HepG2 (cell line): ENCODE data around the gene OSBPL5. TPM values are rescaled to one million over a fixed set of nuclear protein-coding genes. Genes with fewer than 3 reads are reported as not detected.

Experiments used
- ATAC-seq: fragments of 200-7000 bp; cut with Tn5 transposase; 3 replicates; pipeline ENCODE4 v1.9.1; 2020; ENCODE audit warnings: mild to moderate bottlenecking, moderate library complexity
- BruUV-seq: library from RNA; stranded (reverse); fragments of 400-500 nt; replicated peaks from 2 replicates; lab custom pipeline; 2021; lab: Mats Ljungman, UMichigan
- CTCF ChIA-PET: fragments of 300-600 bp; formaldehyde crosslinking; extraction: SDS; loops from one replicate; lab custom pipeline; 2021; ENCODE audit warnings: low total read pairs, inconsistent platforms, low intra/inter-chr PET ratio; lab: Yijun Ruan, JAX
- POLR2A ChIA-PET: fragments of 350-600 bp; sonication (Branson Sonifier 250); formaldehyde crosslinking; loops from one replicate; lab custom pipeline; 2020; ENCODE audit warnings: antibody characterized with exemption, inconsistent platforms; lab: Yijun Ruan, JAX
- DNase-seq: peaks from one replicate; pipeline ENCODE4 v3.0.0-alpha.2; 2015; ENCODE audit warnings: low spot score
- FAIRE-seq: peaks from 3 replicates; lab custom pipeline; 2011; peaks lifted over from hg19 to GRCh38; lab: Jason Lieb, UNC
- H2AFZ ChIP-seq: one replicate; pipeline ENCODE4 v1.6.1; 2011; ENCODE audit warnings: low read length, inconsistent platforms
- H3K27ac ChIP-seq: fragments of 300-600 bp; 3 replicates; pipeline ENCODE4 v1.8.0; 2011; ENCODE audit warnings: mixed run types, mild to moderate bottlenecking, mixed read lengths, low read length, inconsistent platforms; ENCODE audit not compliant: insufficient read depth; ENCODE audit errors: extremely low read length
- H3K27me3 ChIP-seq, 2 experiments: fragments of 200-600 bp in 1 of 2; 2 replicates in 1 of 2; 3 replicates in 1 of 2; pipeline versions ENCODE4 v1.6.0 to v1.8.0; 2011; ENCODE audit warnings: low read length in 2 of 2, mild to moderate bottlenecking in 2 of 2, moderate library complexity in 2 of 2, inconsistent platforms in 1 of 2; ENCODE audit not compliant: insufficient read depth in 2 of 2, control insufficient read depth in 1 of 2
- H3K36me3 ChIP-seq, 2 experiments: fragments of 200-600 bp in 1 of 2; replicated peaks in 1 of 2; 2 replicates in 1 of 2; 3 replicates in 1 of 2; pipeline versions ENCODE4 v1.5.1 to v1.8.0; 2011; ENCODE audit warnings: low read length in 2 of 2, inconsistent platforms in 1 of 2; ENCODE audit not compliant: insufficient read depth in 2 of 2, control insufficient read depth in 1 of 2
- H3K4me1 ChIP-seq: 2 replicates; pipeline ENCODE4 v1.5.1; 2012; ENCODE audit warnings: low read length, inconsistent platforms; ENCODE audit not compliant: insufficient read depth
- H3K4me2 ChIP-seq: 2 replicates; pipeline ENCODE4 v1.6.0; 2011; ENCODE audit warnings: low read depth, low read length, inconsistent platforms
- H3K4me3 ChIP-seq, 3 experiments: fragments of 200-600 bp in 1 of 3; sonication (generic), shearing (Covaris generic) in 1 of 3; replicated peaks in 1 of 3; 2 replicates each; pipeline ENCODE4 v1.5.1; 2011 to 2016; ENCODE audit warnings: low read length in 3 of 3, inconsistent platforms in 2 of 3, low read depth in 2 of 3, mild to moderate bottlenecking in 2 of 3, control low read depth in 1 of 3, mixed read lengths in 1 of 3; ENCODE audit not compliant: insufficient read depth in 1 of 3
- H3K79me2 ChIP-seq: one replicate; pipeline ENCODE4 v1.6.1; 2011; ENCODE audit warnings: low read length, inconsistent platforms; ENCODE audit not compliant: insufficient read depth
- H3K9ac ChIP-seq: 2 replicates; pipeline ENCODE4 v1.6.0; 2011; ENCODE audit warnings: mild to moderate bottlenecking, low read depth, low read length, inconsistent platforms; ENCODE audit not compliant: insufficient read depth
- H3K9me3 ChIP-seq: 2 replicates; pipeline ENCODE4 v1.5.1; 2012; ENCODE audit warnings: mild to moderate bottlenecking, low read length
- H4K20me1 ChIP-seq: 2 replicates; pipeline ENCODE4 v1.6.0; 2011; ENCODE audit warnings: inconsistent platforms, mild to moderate bottlenecking, low read length, moderate library complexity; ENCODE audit not compliant: insufficient read depth
- CTCF ChIP-seq: sonication (generic); formaldehyde crosslinking; IDR thresholded peaks from 2 replicates; pipeline ENCODE4 v1.5.0; 2020; ENCODE audit warnings: mild to moderate bottlenecking, missing genetic modification reagents, moderate library complexity
- DR1 ChIP-seq: sonication (generic); formaldehyde crosslinking; IDR thresholded peaks from 2 replicates; pipeline ENCODE4 v1.8.0; 2021; ENCODE audit warnings: mild to moderate bottlenecking, missing genetic modification reagents, inconsistent platforms
- DZIP1 ChIP-seq: sonication (generic); formaldehyde crosslinking; IDR thresholded peaks from 2 replicates; pipeline ENCODE4 v1.5.0; 2020; ENCODE audit warnings: mild to moderate bottlenecking, missing genetic modification reagents
- FUBP1 ChIP-seq: sonication (generic); formaldehyde crosslinking; IDR thresholded peaks from 2 replicates; pipeline ENCODE4 v1.5.1; 2020; ENCODE audit warnings: missing genetic modification reagents, mild to moderate bottlenecking, borderline replicate concordance
- MTA1 ChIP-seq: sonication (generic); formaldehyde crosslinking; IDR thresholded peaks from 2 replicates; pipeline ENCODE4 v1.4.0; 2020; ENCODE audit warnings: missing genetic modification reagents, mild to moderate bottlenecking, borderline replicate concordance
- PRMT3 ChIP-seq: sonication (generic); formaldehyde crosslinking; IDR thresholded peaks from 2 replicates; pipeline ENCODE4 v1.8.1; 2022; ENCODE audit warnings: low read depth, mild to moderate bottlenecking, moderate library complexity, missing genetic modification reagents, borderline replicate concordance
- ZNF574 ChIP-seq: sonication (generic); formaldehyde crosslinking; IDR thresholded peaks from 2 replicates; pipeline ENCODE4 v1.4.0; 2020; ENCODE audit warnings: missing genetic modification reagents
- ZNF879 ChIP-seq: sonication (generic); formaldehyde crosslinking; IDR thresholded peaks from 2 replicates; pipeline ENCODE4 v1.8.1; 2023; ENCODE audit warnings: missing genetic modification reagents
- ZSCAN21 ChIP-seq: sonication (generic); formaldehyde crosslinking; IDR thresholded peaks from 2 replicates; pipeline ENCODE4 v1.8.0; 2022; ENCODE audit warnings: mild to moderate bottlenecking, missing genetic modification reagents, moderate library complexity, borderline replicate concordance
- WGBS: methylation state at CpG from one replicate; pipeline ENCODE4 v1.1.6; 2017; ENCODE audit warnings: low lambda C conversion rate; 5-methylcytosine and 5-hydroxymethylcytosine counted together
- in situ Hi-C: cut with HindIII; loops from 2 replicates; pipeline ENCODE4 v1.10.0; 2017; ENCODE audit warnings: low pct_unique_long_range_greater_than_20kb; ENCODE audit not compliant: extremely low pct_ligation_motif_present
- intact Hi-C: fragments of 100-400 bp; cut with micrococcal nuclease; formaldehyde crosslinking; loops from one replicate; pipeline ENCODE4 v1.10.0; 2022; ENCODE audit not compliant: unreplicated experiment
- polyA plus RNA-seq, 8 experiments: library from polyadenylated mRNA; depleted of rRNA in 3 of 8; stranded (reverse) in 7 of 8; unstranded in 1 of 8; fragments of >200 nt; fragmentation: Illumina TruSeq in 4 of 8; extraction: Trizol in 4 of 8; gene quantifications; 2 replicates each; pipeline versions ENCODE4 v1.2.1 to v1.2.3, GENCODE V29; 2011 to 2016; ENCODE audit warnings: low read depth in 4 of 8, missing spikeins in 1 of 8, mixed read lengths in 1 of 8; ENCODE audit not compliant: insufficient read depth in 1 of 8
- total RNA-seq, 5 experiments: library from RNA; depleted of rRNA; stranded (reverse); fragments of >200 nt; fragmentation: Illumina TruSeq; extraction: Trizol; gene quantifications; 2 replicates each; pipeline ENCODE4 v1.2.3, GENCODE V29; 2016; ENCODE audit warnings: low read depth in 1 of 5

The OSBPL5 gene
- total and polyA plus RNA-seq, 2 of the 13 experiments (the other 11 are each of a cell fraction or from before 2014, with no cell fraction given): not detected

GRCh38 chr11:3129181-3129590 lies 35.9 kb downstream of the OSBPL5 start:
- TF ChIP-seq DR1 (CRISPR knock-in tag) (no peak), DZIP1 (no peak), ZSCAN21 (CRISPR knock-in tag) (no peak), ZNF574 (CRISPR knock-in tag) (no peak), FUBP1 (CRISPR knock-in tag) (no peak), PRMT3 (CRISPR knock-in tag) (no peak), CTCF (CRISPR knock-in tag) (no peak), MTA1 (CRISPR knock-in tag) (no peak), ZNF879 (CRISPR knock-in tag) (no peak)
- BruUV-seq: no TSS peak
- no peak overlapping the region for H3K27ac ChIP-seq
- no peaks in the 10 kb centered on the region for H3K79me2 ChIP-seq
- DNase-seq (no peak), FAIRE-seq (no peak), ATAC-seq (no peak)
- intact Hi-C loops (no loop called here), in situ Hi-C loops (no loop called here)
- H3K27me3 ChIP-seq: peaks cover 10 to 62% of the 10 kb centered on the region in 2 experiments
- no peak overlapping the region for H3K9ac ChIP-seq
- H3K36me3 ChIP-seq: no peaks in the 10 kb centered on the region
- H2AFZ ChIP-seq: no peak overlapping the region
- ChIA-PET CTCF (no interaction called here), POLR2A (no interaction called here)
- no peaks in the 10 kb centered on the region for H4K20me1 ChIP-seq
- no peaks in the 10 kb centered on the region for H3K4me1 ChIP-seq
- no peaks in the 10 kb centered on the region for H3K9me3 ChIP-seq
- no peak overlapping the region for H3K4me2 ChIP-seq
- H3K4me3 ChIP-seq: no peak overlapping the region
- WGBS: 0% methylated on average over 2 of the region's 10 CpGs
